ENCODE measurements around the gene FAM181A. TPM values are rescaled to one million over a fixed set of nuclear protein-coding genes. Genes with fewer than 3 reads are reported as not detected.

The FAM181A gene
- total RNA-seq, 3 donors from 2014 or later: not detected

- H3K4me1 ChIP-seq (ENCODE audit: low read depth): no peaks in the 10 kb centered on the region
- no peaks in the 10 kb centered on the region for H3K9me3 ChIP-seq
- ATAC-seq (no peak), DNase-seq (no peak)
- intact Hi-C loops (cut with DNase I, micrococcal nuclease): no loop called here
- H3K4me3 ChIP-seq: no peak overlapping the region
- H3K36me3 ChIP-seq (ENCODE audit: low read depth): no peaks in the 10 kb centered on the region
- no peak for TF ChIP-seq CTCF (IDR thresholded peaks at IDR 0.05)
Measured at GRCh38 chr14:93932642-93933041, 5.5 kb downstream of the FAM181A start.

GRCh38 chr14:93935213-93935612 is 8.1 kb downstream of the FAM181A start:
- DNase-seq: no peak

GRCh38 chr14:93936245-93936644 is 9.1 kb downstream of the FAM181A start:
- no peak for TF ChIP-seq CTCF (IDR thresholded peaks at IDR 0.05)
- Histone ChIP-seq H3K4me1 (ENCODE audit: low read depth) (no peaks in the 10 kb centered on the region), H3K4me3 (no peak overlapping the region), H3K9me3 (no peaks in the 10 kb centered on the region), H3K36me3 (ENCODE audit: low read depth) (no peaks in the 10 kb centered on the region)
- ATAC-seq (no peak), DNase-seq (no peak)
- intact Hi-C loops (cut with DNase I, micrococcal nuclease): no loop called here

More at GRCh38 chr14:93935213-93935612, 8.1 kb downstream of the FAM181A start:
- no peak overlapping the region for H3K4me3 ChIP-seq
- no peaks in the 10 kb centered on the region for H3K36me3 ChIP-seq (ENCODE audit: low read depth)
- no peaks in the 10 kb centered on the region for H3K4me1 ChIP-seq (ENCODE audit: low read depth)
- ATAC-seq: no peak
- TF ChIP-seq CTCF (IDR thresholded peaks at IDR 0.05): no peak
- no peaks in the 10 kb centered on the region for H3K9me3 ChIP-seq
- intact Hi-C loops (cut with DNase I, micrococcal nuclease): no loop called here

GRCh38 chr14:93936926-93937325 is 9.8 kb downstream of the FAM181A start:
- TF ChIP-seq CTCF (IDR thresholded peaks at IDR 0.05): no peak
- no peak for ATAC-seq
- no peaks in the 10 kb centered on the region for H3K36me3 ChIP-seq (ENCODE audit: low read depth)
- H3K4me1 ChIP-seq (ENCODE audit: low read depth): no peaks in the 10 kb centered on the region
- H3K9me3 ChIP-seq: no peaks in the 10 kb centered on the region
- intact Hi-C loops (cut with DNase I, micrococcal nuclease): no loop called here
- no peak for DNase-seq
- no peak overlapping the region for H3K4me3 ChIP-seq

GRCh38 chr14:93937519-93937918 is 10.4 kb downstream of the FAM181A start:
- no peak for ATAC-seq
- Histone ChIP-seq H3K4me3 (no peak overlapping the region), H3K4me1 (ENCODE audit: low read depth) (no peaks in the 10 kb centered on the region), H3K9me3 (no peaks in the 10 kb centered on the region), H3K36me3 (ENCODE audit: low read depth) (no peaks in the 10 kb centered on the region)
- no peak for TF ChIP-seq CTCF (IDR thresholded peaks at IDR 0.05)
- no peak for DNase-seq
- intact Hi-C loops (cut with DNase I, micrococcal nuclease): no loop called here

GRCh38 chr14:93938751-93939303 is 11.7 kb downstream of the FAM181A start:
- Histone ChIP-seq H3K4me3 (no peak overlapping the region), H3K4me1 (ENCODE audit: low read depth) (no peaks in the 10 kb centered on the region), H3K36me3 (ENCODE audit: low read depth) (no peaks in the 10 kb centered on the region), H3K9me3 (no peaks in the 10 kb centered on the region)
- DNase-seq (no peak), ATAC-seq (no peak)
- intact Hi-C loops (cut with DNase I, micrococcal nuclease): loop anchor here in 1 of 2 donors (2.0 kb wide), 1 partner anchor 62 kb away; no protein-coding TSS in a partner anchor
- TF ChIP-seq CTCF (IDR thresholded peaks at IDR 0.05): no peak

All from mucosa of descending colon (tissue), 3 donors.